GM12878 (cell line): ENCODE measurements around the gene EPHA5. TPM values are rescaled to one million over a fixed set of nuclear protein-coding genes. Genes with fewer than 3 reads are reported as not detected.

Experiments
- ATAC-seq: fragments of 200-7000 bp; cut with Tn5 transposase; 3 replicates; pipeline ENCODE4 v1.9.1; 2020; ENCODE audit warnings: mild to moderate bottlenecking, moderate library complexity
- BruUV-seq: library from RNA; stranded (reverse); fragments of 400-500 nt; replicated peaks from 2 replicates; lab custom pipeline; 2021; lab: Mats Ljungman, UMichigan
- CTCF ChIA-PET: fragments of 300-600 bp; sonication (Branson Sonifier 250); formaldehyde crosslinking; extraction: SDS; loops from one replicate; lab custom pipeline; 2021; ENCODE audit warnings: inconsistent platforms; lab: Yijun Ruan, JAX
- POLR2A ChIA-PET: fragments of 350-600 bp; formaldehyde crosslinking; extraction: SDS; loops from one replicate; lab custom pipeline; 2021; ENCODE audit warnings: inconsistent platforms; lab: Charles Lee
- RAD21 ChIA-PET: fragments of 300-600 bp; sonication (Branson Sonifier 250); formaldehyde crosslinking; loops from one replicate; lab custom pipeline; 2023; ENCODE audit warnings: antibody characterized with exemption; ENCODE audit not compliant: unreplicated experiment; lab: Charles Lee
- SMC1A ChIA-PET: fragments of 300-600 bp; sonication (Branson Sonifier 250); formaldehyde crosslinking; loops from one replicate; lab custom pipeline; 2023; ENCODE audit not compliant: unreplicated experiment, uncharacterized antibody; lab: Charles Lee
- DNase-seq: peaks from one replicate; pipeline ENCODE4 v3.0.0-alpha.2; 2011; ENCODE audit warnings: low read depth, low spot score
- FAIRE-seq: peaks from 3 replicates; lab custom pipeline; 2011; peaks lifted over from hg19 to GRCh38; lab: Jason Lieb, UNC
- H2AFZ ChIP-seq: 2 replicates; pipeline ENCODE4 v1.6.0; 2011; ENCODE audit warnings: low read depth, low read length, control low read depth; ENCODE audit not compliant: control insufficient read depth
- H3K27ac ChIP-seq: 2 replicates; pipeline ENCODE4 v1.5.1; 2011; ENCODE audit warnings: control low read depth; ENCODE audit not compliant: control insufficient read depth, insufficient read depth
- H3K27me3 ChIP-seq, 2 experiments: replicated peaks in 1 of 2; 2 replicates each; pipeline versions ENCODE4 v1.6.0 to v1.6.1; 2011; ENCODE audit warnings: low read length in 1 of 2; ENCODE audit not compliant: control insufficient read depth in 2 of 2, insufficient read depth in 2 of 2
- H3K36me3 ChIP-seq, 2 experiments: 2 replicates each; pipeline ENCODE4 v1.5.1; 2011; ENCODE audit warnings: low read length in 1 of 2; ENCODE audit not compliant: control insufficient read depth in 2 of 2, insufficient read depth in 2 of 2
- H3K4me1 ChIP-seq: 2 replicates; pipeline ENCODE4 v1.6.1; 2011; ENCODE audit warnings: mild to moderate bottlenecking, low read length, moderate library complexity, mixed read lengths; ENCODE audit not compliant: control insufficient read depth, insufficient read depth
- H3K4me2 ChIP-seq: 2 replicates; pipeline ENCODE4 v1.6.0; 2011; ENCODE audit warnings: control low read depth; ENCODE audit not compliant: control insufficient read depth, insufficient read depth
- H3K4me3 ChIP-seq: fragments of 200-600 bp; sonication (generic); 2 replicates; pipeline ENCODE4 v1.5.1; 2016
- H3K79me2 ChIP-seq: 2 replicates; pipeline ENCODE4 v1.6.0; 2011; ENCODE audit warnings: low read length; ENCODE audit not compliant: control insufficient read depth, insufficient read depth
- H3K9ac ChIP-seq: 2 replicates; pipeline ENCODE4 v1.8.0; 2011; ENCODE audit warnings: low read length, control low read depth, mixed read lengths; ENCODE audit not compliant: control insufficient read depth, insufficient read depth
- H3K9me3 ChIP-seq: replicated peaks from 3 replicates; pipeline ENCODE4 v1.5.1; 2011; ENCODE audit warnings: mild to moderate bottlenecking, low read length; ENCODE audit not compliant: control insufficient read depth, insufficient read depth
- H4K20me1 ChIP-seq: 2 replicates; pipeline ENCODE4 v1.6.0; 2011; ENCODE audit not compliant: control insufficient read depth, insufficient read depth
- EZH2 ChIP-seq: IDR thresholded peaks from 2 replicates; pipeline ENCODE4 v1.6.1; 2012; ENCODE audit warnings: low read depth, mild to moderate bottlenecking, control low read depth, inconsistent platforms, low read length, borderline replicate concordance; ENCODE audit not compliant: control insufficient read depth
- GATAD2B ChIP-seq: fragments of 450-650 bp; conservative IDR thresholded peaks from 2 replicates; pipeline ENCODE4 v1.6.1; 2017; ENCODE audit warnings: low read depth, mild to moderate bottlenecking, moderate library complexity
- MEF2A ChIP-seq: IDR thresholded peaks from 2 replicates; pipeline ENCODE4 v1.6.1; 2011; ENCODE audit warnings: low read depth, mild to moderate bottlenecking, low read length, moderate library complexity; ENCODE audit not compliant: insufficient read depth
- NR2C1 ChIP-seq: fragments of 450-650 bp; IDR thresholded peaks from 2 replicates; pipeline ENCODE4 v1.6.1; 2017; ENCODE audit warnings: antibody characterized with exemption, mild to moderate bottlenecking, moderate library complexity
- POLR2AphosphoS5 ChIP-seq: IDR thresholded peaks from 2 replicates; pipeline ENCODE4 v1.6.1; 2011; ENCODE audit warnings: mild to moderate bottlenecking, low read length, inconsistent platforms
- RCOR1 ChIP-seq: conservative IDR thresholded peaks from 2 replicates; pipeline ENCODE4 v1.6.1; 2012; ENCODE audit warnings: low read depth, low read length, improper control_type of control experiment
- REST ChIP-seq: IDR thresholded peaks from 2 replicates; pipeline ENCODE4 v1.6.1; 2012; ENCODE audit warnings: mild to moderate bottlenecking, low read depth, low read length
- TAF1 ChIP-seq: IDR thresholded peaks from 2 replicates; pipeline ENCODE4 v1.6.1; 2011; ENCODE audit warnings: mild to moderate bottlenecking, low read depth, low read length, borderline replicate concordance
- ZNF274 ChIP-seq: IDR thresholded peaks from one replicate; pipeline ENCODE4 v1.8.0; 2011; ENCODE audit not compliant: insufficient read length, insufficient read depth
- WGBS: methylation state at CpG from one replicate; pipeline ENCODE4 v1.1.6; 2016; ENCODE audit warnings: low lambda C conversion rate; ENCODE audit not compliant: insufficient replicate concordance, insufficient coverage; ENCODE audit errors: missing lambda C conversion rate; 5-methylcytosine and 5-hydroxymethylcytosine counted together
- in situ Hi-C: fragments of 300-500 bp; cut with MboI; formaldehyde crosslinking; loops from 9 replicates; pipeline ENCODE4 v1.14.3; 2018; ENCODE audit warnings: mixed read lengths
- intact Hi-C: fragments of 100-400 bp; cut with micrococcal nuclease; formaldehyde crosslinking; loops from one replicate; pipeline ENCODE4 v1.14.2; 2022; ENCODE audit not compliant: unreplicated experiment
- polyA plus RNA-seq, 11 experiments: library from polyadenylated mRNA; depleted of rRNA in 4 of 11; unstranded in 6 of 11; stranded (reverse) in 5 of 11; fragments of >200 nt; fragmentation: Nextera tagmentation in 4 of 11; fragmentation: Illumina TruSeq in 1 of 11; extraction: Ambion mirVana in 4 of 11; extraction: Trizol in 1 of 11; gene quantifications; 1 replicate in 1 of 11; 2 replicates in 10 of 11; pipeline versions ENCODE4 v1.2.1 to v1.2.3, GENCODE V29; 2011 to 2016; ENCODE audit warnings: inconsistent platforms in 2 of 11, missing spikeins in 2 of 11, low read depth in 1 of 11
- total RNA-seq, 4 experiments: library from RNA; depleted of rRNA in 3 of 4; stranded (reverse); fragments of >200 nt in 3 of 4; fragmentation: Illumina TruSeq in 1 of 4; extraction: Trizol in 1 of 4; gene quantifications; 2 replicates each; pipeline versions ENCODE4 v1.2.1 to v1.2.3, GENCODE V29; 2013 to 2021
- TF ChIP-seq, protein P1 (sequence below): IDR thresholded peaks from 2 replicates; pipeline ENCODE4 v1.6.1; 2012; ENCODE audit warnings: low read depth, low read length, improper control_type of control experiment

EPHA5 gene
- total and polyA plus RNA-seq, 10 of the 15 experiments (the other 5 are each of a cell fraction or from before 2014, with no cell fraction given), result not detected

GRCh38 chr4:65670020-65670330, 314 bp downstream of the EPHA5 start:
- no peak for FAIRE-seq
- CTCF ChIA-PET, result no interaction called here
- SMC1A ChIA-PET, result interaction anchor here (1.1 kb wide), 1 partner anchor 12 kb away, joined by 3 read pairs; no protein-coding TSS in a partner anchor
- TF ChIP-seq MEF2A (no peak), TAF1 (no peak)
- Histone ChIP-seq H3K9ac (no peak overlapping the region), H3K4me3 (no peak overlapping the region), H3K27ac (no peak overlapping the region), H4K20me1 (no peaks in the 10 kb centered on the region), H2AFZ (no peak overlapping the region), H3K4me2 (no peak overlapping the region), H3K27me3 (peaks cover 0 to 9% of the 10 kb centered on the region in 2 experiments; a peak in 2 of 4 replicates), H3K4me1 (no peaks in the 10 kb centered on the region), H3K9me3 (no peaks in the 10 kb centered on the region), H3K36me3 (no peaks in the 10 kb centered on the region), H3K79me2 (no peaks in the 10 kb centered on the region)
- intact Hi-C loops, result no loop called here
- BruUV-seq, result no TSS peak
- DNase-seq, result no peak
- in situ Hi-C loops, result no loop called here
- WGBS, result 16% methylated on average over 6 of the region's 6 CpGs
- RAD21 ChIA-PET, result no interaction called here
- POLR2A ChIA-PET, result no interaction called here
- no peak for ATAC-seq

DNA sequence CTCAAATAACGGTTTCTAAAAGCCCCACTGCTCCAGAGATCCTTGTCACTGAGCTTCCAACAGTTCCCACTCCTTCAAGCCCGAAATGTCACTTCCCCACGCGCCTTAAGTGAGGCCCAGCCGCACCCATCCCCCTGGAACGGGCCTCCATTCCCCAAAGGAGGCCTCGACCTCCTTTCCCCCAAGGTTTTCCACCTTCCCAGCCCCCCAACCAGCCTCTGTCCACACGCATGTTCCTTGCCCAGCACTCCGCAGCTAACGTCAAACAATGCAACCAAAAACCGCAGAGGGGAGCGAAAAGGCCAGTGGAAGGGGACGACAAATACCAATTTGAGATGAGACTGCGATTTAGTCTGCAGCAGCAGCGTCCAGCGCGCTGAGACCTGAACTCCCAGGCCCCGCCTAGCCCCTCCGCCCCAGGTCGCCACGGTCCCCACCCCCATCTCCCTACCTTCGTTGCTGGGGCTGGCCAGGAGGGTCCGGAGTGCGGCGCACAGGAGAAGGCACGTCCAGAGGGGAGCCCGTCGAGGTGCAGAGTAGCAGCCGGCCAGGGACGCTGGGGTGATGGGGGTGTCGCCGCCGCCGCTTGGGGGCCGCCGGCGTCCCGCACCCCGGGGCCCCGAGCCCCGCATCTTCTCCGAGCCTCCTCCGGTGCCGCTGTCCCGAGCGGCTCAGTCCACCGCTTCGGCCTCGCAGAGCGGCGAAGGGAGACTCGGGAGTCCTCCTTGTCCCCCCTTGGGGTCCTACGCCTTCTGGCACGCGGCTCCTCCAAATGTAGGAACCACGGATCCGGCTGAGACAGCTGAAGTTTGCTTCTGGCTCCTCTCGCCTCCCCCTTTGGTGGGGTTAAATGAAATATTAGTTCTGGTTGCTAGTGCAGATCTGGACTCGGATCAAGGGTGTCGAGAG, 924 bp downstream of the EPHA5 start:
- TF ChIP-seq GATAD2B (no peak), NR2C1 (no peak), REST (no peak), EZH2 (no peak), ZNF274 (no peak), POLR2AphosphoS5 (no peak), RCOR1 (no peak)
- TF ChIP-seq, protein P1, sequence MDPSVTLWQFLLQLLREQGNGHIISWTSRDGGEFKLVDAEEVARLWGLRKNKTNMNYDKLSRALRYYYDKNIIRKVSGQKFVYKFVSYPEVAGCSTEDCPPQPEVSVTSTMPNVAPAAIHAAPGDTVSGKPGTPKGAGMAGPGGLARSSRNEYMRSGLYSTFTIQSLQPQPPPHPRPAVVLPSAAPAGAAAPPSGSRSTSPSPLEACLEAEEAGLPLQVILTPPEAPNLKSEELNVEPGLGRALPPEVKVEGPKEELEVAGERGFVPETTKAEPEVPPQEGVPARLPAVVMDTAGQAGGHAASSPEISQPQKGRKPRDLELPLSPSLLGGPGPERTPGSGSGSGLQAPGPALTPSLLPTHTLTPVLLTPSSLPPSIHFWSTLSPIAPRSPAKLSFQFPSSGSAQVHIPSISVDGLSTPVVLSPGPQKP, result no peak
- TF ChIP-seq, all 136 proteins: peak for 0
- Histone ChIP-seq H2AFZ (no peak overlapping the region), H3K9me3 (no peaks in the 10 kb centered on the region), H3K36me3 (no peaks in the 10 kb centered on the region), H3K27me3 (peaks cover 0 to 9% of the 10 kb centered on the region in 2 experiments; a peak in 2 of 4 replicates), H3K27ac (no peak overlapping the region), H4K20me1 (no peaks in the 10 kb centered on the region), H3K4me1 (no peaks in the 10 kb centered on the region), H3K4me2 (no peak overlapping the region), H3K4me3 (no peak overlapping the region), H3K79me2 (no peaks in the 10 kb centered on the region), H3K9ac (no peak overlapping the region)
- POLR2A ChIA-PET, result no interaction called here
- CTCF ChIA-PET, result no interaction called here
- in situ Hi-C loops (no loop called here), intact Hi-C loops (no loop called here)
- SMC1A ChIA-PET, result no interaction called here
- DNase-seq (no peak), ATAC-seq (no peak), FAIRE-seq (no peak)
- RAD21 ChIA-PET, result no interaction called here
- BruUV-seq, result no TSS peak
- WGBS, result 49% methylated on average over 53 of the region's 60 CpGs
